Mesenchymal stem cell (in vitro differentiated cells and primary cell): ENCODE results near the gene SLC25A30.

Source experiments
- DNase-seq: peaks from one replicate; pipeline ENCODE4 v3.0.0-alpha.2; 2013
- H2AFZ ChIP-seq: one replicate; pipeline ENCODE4 v1.6.1; 2013; ENCODE audit warnings: low read depth, mild to moderate bottlenecking, control low read depth, inconsistent platforms, low read length, moderate library complexity
- H2AK5ac ChIP-seq: 2 replicates; pipeline ENCODE4 v1.6.1; 2013; ENCODE audit warnings: low read length, moderate library complexity, mild to moderate bottlenecking, inconsistent platforms; ENCODE audit not compliant: severe bottlenecking
- H2BK120ac ChIP-seq: one replicate; pipeline ENCODE4 v1.6.1; 2013; ENCODE audit warnings: low read depth, mild to moderate bottlenecking, inconsistent platforms, low read length, moderate library complexity
- H2BK12ac ChIP-seq, 2 experiments: one replicate each; pipeline ENCODE4 v1.6.1; 2013; ENCODE audit warnings: inconsistent platforms in 2 of 2, low read length in 2 of 2, mild to moderate bottlenecking in 2 of 2, moderate library complexity in 2 of 2, control low read depth in 1 of 2
- H2BK15ac ChIP-seq: one replicate; pipeline ENCODE4 v1.6.1; 2013; ENCODE audit warnings: mild to moderate bottlenecking, low read depth, inconsistent platforms; ENCODE audit not compliant: poor library complexity, severe bottlenecking
- H2BK5ac ChIP-seq: 2 replicates; pipeline ENCODE4 v1.6.1; 2013; ENCODE audit warnings: low read depth, mild to moderate bottlenecking, low read length, control low read depth, inconsistent platforms; ENCODE audit not compliant: poor library complexity, severe bottlenecking
- H3K14ac ChIP-seq, 2 experiments: one replicate each; pipeline ENCODE4 v1.6.1; 2013; ENCODE audit warnings: inconsistent platforms in 2 of 2, low read length in 2 of 2, control low read depth in 1 of 2, mild to moderate bottlenecking in 1 of 2, moderate library complexity in 1 of 2
- H3K18ac ChIP-seq, 2 experiments: one replicate each; pipeline ENCODE4 v1.6.1; 2013; ENCODE audit warnings: inconsistent platforms in 2 of 2, low read length in 2 of 2, control low read depth in 1 of 2, low read depth in 1 of 2, mild to moderate bottlenecking in 1 of 2
- H3K23ac ChIP-seq, 2 experiments: one replicate each; pipeline ENCODE4 v1.6.1; 2013; ENCODE audit warnings: inconsistent platforms in 2 of 2, low read length in 2 of 2, mild to moderate bottlenecking in 2 of 2, moderate library complexity in 2 of 2, control low read depth in 1 of 2
- H3K27ac ChIP-seq: 2 replicates; pipeline ENCODE4 v1.5.1; 2013; ENCODE audit warnings: mild to moderate bottlenecking, moderate library complexity, low read length, control low read depth, inconsistent platforms; ENCODE audit not compliant: poor library complexity, severe bottlenecking
- H3K27me3 ChIP-seq, 2 experiments: 2 replicates each; pipeline versions ENCODE4 v1.6.1 to v1.7.0; 2013; ENCODE audit warnings: low read length in 2 of 2, mild to moderate bottlenecking in 2 of 2, moderate library complexity in 2 of 2, control low read depth in 1 of 2, inconsistent platforms in 1 of 2; ENCODE audit not compliant: control insufficient read depth in 1 of 2, insufficient read depth in 1 of 2
- H3K36me3 ChIP-seq, 2 experiments: 2 replicates each; pipeline versions ENCODE4 v1.6.1 to v1.7.0; 2013; ENCODE audit warnings: low read length in 2 of 2, control low read depth in 1 of 2, inconsistent platforms in 1 of 2, low read depth in 1 of 2, mild to moderate bottlenecking in 1 of 2; ENCODE audit not compliant: insufficient read depth in 2 of 2, control insufficient read depth in 1 of 2
- H3K4ac ChIP-seq, 2 experiments: one replicate each; pipeline ENCODE4 v1.6.1; 2013; ENCODE audit warnings: inconsistent platforms in 2 of 2, low read length in 2 of 2, mild to moderate bottlenecking in 2 of 2, moderate library complexity in 2 of 2, control low read depth in 1 of 2, low read depth in 1 of 2
- H3K4me1 ChIP-seq: 2 replicates; pipeline ENCODE4 v1.6.1; 2013; ENCODE audit warnings: low read depth, low read length, control low read depth; ENCODE audit not compliant: control insufficient read depth, insufficient read depth
- H3K4me2 ChIP-seq: 2 replicates; pipeline ENCODE4 v1.6.1; 2013; ENCODE audit warnings: low read length, mild to moderate bottlenecking, inconsistent platforms; ENCODE audit not compliant: poor library complexity, severe bottlenecking
- H3K4me3 ChIP-seq, 2 experiments: 2 replicates each; pipeline versions ENCODE4 v1.5.1 to v1.7.0; 2013; ENCODE audit warnings: low read length in 2 of 2, mild to moderate bottlenecking in 2 of 2, control low read depth in 1 of 2, low read depth in 1 of 2; ENCODE audit not compliant: insufficient read depth in 1 of 2
- H3K79me1 ChIP-seq: replicated peaks from 2 replicates; pipeline ENCODE4 v1.6.1; 2013; ENCODE audit warnings: mild to moderate bottlenecking, control low read depth, low read length, inconsistent platforms; ENCODE audit not compliant: poor library complexity, severe bottlenecking
- H3K9ac ChIP-seq: 2 replicates; pipeline ENCODE4 v1.7.0; 2013; ENCODE audit warnings: mild to moderate bottlenecking, low read length, moderate library complexity
- H3K9me3 ChIP-seq: 2 replicates; pipeline ENCODE4 v1.7.0; 2013; ENCODE audit warnings: mild to moderate bottlenecking, low read length; ENCODE audit not compliant: control insufficient read depth
- H4K8ac ChIP-seq: one replicate; pipeline ENCODE4 v1.6.1; 2013; ENCODE audit warnings: inconsistent platforms, mild to moderate bottlenecking, low read length, moderate library complexity
- H4K91ac ChIP-seq: one replicate; pipeline ENCODE4 v1.6.1; 2013; ENCODE audit warnings: mild to moderate bottlenecking, low read length, inconsistent platforms
- WGBS: methylation state at CpG from one replicate; pipeline ENCODE4 v1.1.7; 2013; ENCODE audit warnings: mixed read lengths; 5-methylcytosine and 5-hydroxymethylcytosine counted together

SLC25A30 gene

DNA sequence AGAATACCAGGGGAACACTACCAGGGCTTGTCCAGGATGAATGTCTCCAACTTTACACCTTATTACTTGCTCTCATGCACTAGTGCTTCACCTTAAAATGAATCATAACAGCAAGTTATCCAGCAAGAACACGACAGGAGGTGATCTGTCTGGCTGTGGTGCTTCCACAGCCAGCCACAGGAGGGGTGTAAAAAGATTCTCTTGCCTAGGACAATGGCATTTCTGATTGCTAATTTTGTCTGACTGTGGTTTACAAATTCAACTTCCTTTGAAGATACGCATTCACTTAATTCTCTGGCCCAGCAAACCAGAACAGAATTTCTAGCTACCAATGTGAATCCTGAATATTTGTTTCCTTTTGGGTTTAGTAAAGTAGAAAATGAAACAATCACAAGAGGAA is 23.5 kb upstream of the SLC25A30 start:
- Histone ChIP-seq H4K8ac (no peak overlapping the region), H2AFZ (no peak overlapping the region), H3K23ac (no peak overlapping the region), H3K27ac (peak overlapping the region; percentile 28), H3K9me3 (no peaks in the 10 kb centered on the region), H2BK5ac (no peak overlapping the region), H2AK5ac (no peak overlapping the region), H3K4me2 (no peak overlapping the region), H3K18ac (no peak overlapping the region), H3K4me1 (peaks cover 3% of the 10 kb centered on the region), H3K36me3 (no peaks in the 10 kb centered on the region), H3K4me3 (no peak overlapping the region), H2BK12ac (no peak overlapping the region), H3K79me1 (no peaks in the 10 kb centered on the region), H3K27me3 (no peaks in the 10 kb centered on the region), H3K4ac (no peak overlapping the region), H2BK120ac (no peak overlapping the region), H3K9ac (peak overlapping the region; percentile 37), H4K91ac (no peak overlapping the region), H2BK15ac (no peak overlapping the region), H3K14ac (no peak overlapping the region)
- WGBS = 42% methylated on average over 1 of the region's 2 CpGs
- peak; percentile 41 for DNase-seq

GRCh38 chr13:45439781-45440462 is 21.7 kb upstream of the SLC25A30 start:
- no peak overlapping the region for H3K4ac ChIP-seq
- H3K36me3 ChIP-seq = no peaks in the 10 kb centered on the region
- H2BK12ac ChIP-seq = no peak overlapping the region
- H3K14ac ChIP-seq = no peak overlapping the region
- peak overlapping the region; percentile 59 for H2BK5ac ChIP-seq
- no peak overlapping the region for H4K8ac ChIP-seq
- H2AK5ac ChIP-seq = no peak overlapping the region
- H2AFZ ChIP-seq = no peak overlapping the region
- H3K79me1 ChIP-seq = no peaks in the 10 kb centered on the region
- no peak overlapping the region for H4K91ac ChIP-seq
- DNase-seq = no peak
- no peak overlapping the region for H2BK15ac ChIP-seq
- H3K9ac ChIP-seq = no peak overlapping the region
- H3K4me1 ChIP-seq = peaks cover 3% of the 10 kb centered on the region
- H3K4me3 ChIP-seq = no peak overlapping the region
- no peak overlapping the region for H2BK120ac ChIP-seq
- no peak overlapping the region for H3K4me2 ChIP-seq
- 80% methylated on average over 2 of the region's 3 CpGs for WGBS
- peak overlapping the region; percentile 88 for H3K27ac ChIP-seq
- H3K23ac ChIP-seq = no peak overlapping the region
- no peak overlapping the region for H3K18ac ChIP-seq
- no peaks in the 10 kb centered on the region for H3K9me3 ChIP-seq
- no peaks in the 10 kb centered on the region for H3K27me3 ChIP-seq

DNA sequence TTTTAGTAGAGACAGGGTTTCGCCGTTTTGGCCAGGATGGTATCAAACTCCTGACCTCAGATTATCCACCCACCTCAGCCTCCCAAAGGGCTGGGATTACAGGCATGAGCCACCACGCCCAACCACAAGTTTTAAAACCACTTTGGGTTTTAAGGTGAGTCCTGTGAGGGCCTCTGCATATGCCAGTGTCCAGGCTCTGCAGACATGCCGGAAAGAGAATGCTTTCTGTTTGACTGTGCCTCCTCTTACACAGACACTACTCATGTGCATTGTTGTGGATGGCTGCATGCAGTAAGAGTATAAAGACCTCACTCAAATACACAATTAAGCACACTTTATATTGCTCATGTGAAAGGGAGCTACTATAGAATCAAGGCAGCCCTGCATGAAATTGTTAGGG is 20.8 kb upstream of the SLC25A30 start:
- Histone ChIP-seq H3K36me3 (no peaks in the 10 kb centered on the region), H2BK120ac (no peak overlapping the region), H2AK5ac (no peak overlapping the region), H3K27me3 (no peaks in the 10 kb centered on the region), H3K4ac (no peak overlapping the region), H2BK5ac (no peak overlapping the region), H3K14ac (no peak overlapping the region), H2BK12ac (no peak overlapping the region), H3K4me1 (peaks cover 3% of the 10 kb centered on the region), H3K18ac (no peak overlapping the region), H2BK15ac (no peak overlapping the region), H4K91ac (no peak overlapping the region), H3K4me2 (no peak overlapping the region), H3K9ac (no peak overlapping the region), H2AFZ (no peak overlapping the region), H3K79me1 (no peaks in the 10 kb centered on the region), H3K4me3 (no peak overlapping the region), H3K27ac (no peak overlapping the region), H3K23ac (no peak overlapping the region), H3K9me3 (no peaks in the 10 kb centered on the region), H4K8ac (no peak overlapping the region)
- no peak for DNase-seq
- 93% methylated on average over 4 of the region's 4 CpGs for WGBS

DNA sequence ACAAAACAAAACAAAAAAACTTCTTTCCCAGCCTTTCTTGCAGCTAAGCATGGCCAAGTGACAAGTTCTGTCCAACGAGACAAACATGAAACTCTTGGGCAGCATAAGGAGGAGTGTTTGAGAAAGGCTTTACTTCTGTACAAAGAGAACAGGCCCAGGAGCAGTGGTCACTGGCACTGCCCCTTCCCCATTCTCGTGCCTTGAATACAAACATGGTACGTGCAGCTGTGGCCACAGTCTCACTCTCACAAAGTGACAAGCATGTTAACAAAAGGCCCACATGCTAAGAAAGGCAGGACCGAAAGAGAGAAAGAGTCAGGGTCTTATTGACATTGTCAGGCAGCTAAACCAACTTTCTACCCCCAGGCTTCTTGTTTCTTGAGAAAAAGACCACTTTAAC is 19.8 kb upstream of the SLC25A30 start:
- 93% methylated on average over 4 of the region's 4 CpGs for WGBS
- no peak overlapping the region for H3K4me3 ChIP-seq
- H2BK12ac ChIP-seq = no peak overlapping the region
- H3K27ac ChIP-seq = no peak overlapping the region
- H3K4me2 ChIP-seq = no peak overlapping the region
- no peaks in the 10 kb centered on the region for H3K36me3 ChIP-seq
- peaks cover 3% of the 10 kb centered on the region for H3K4me1 ChIP-seq
- H3K9ac ChIP-seq = no peak overlapping the region
- no peaks in the 10 kb centered on the region for H3K9me3 ChIP-seq
- H3K23ac ChIP-seq = no peak overlapping the region
- no peak overlapping the region for H4K91ac ChIP-seq
- no peak overlapping the region for H3K4ac ChIP-seq
- no peak overlapping the region for H2AFZ ChIP-seq
- H2AK5ac ChIP-seq = no peak overlapping the region
- no peak overlapping the region for H4K8ac ChIP-seq
- no peak overlapping the region for H2BK15ac ChIP-seq
- no peak for DNase-seq
- H2BK120ac ChIP-seq = no peak overlapping the region
- no peak overlapping the region for H3K14ac ChIP-seq
- H3K79me1 ChIP-seq = no peaks in the 10 kb centered on the region
- no peak overlapping the region for H2BK5ac ChIP-seq
- H3K27me3 ChIP-seq = no peaks in the 10 kb centered on the region
- no peak overlapping the region for H3K18ac ChIP-seq
